SJSA1 (cell line): ENCODE data around the gene MMAB. TPM values are rescaled to one million over a fixed set of nuclear protein-coding genes. Genes with fewer than 3 reads are reported as not detected.

Source experiments
- DNase-seq, 2 experiments: peaks; one replicate each; pipeline ENCODE4 v3.0.0-alpha.2; 2015 to 2020; ENCODE audit warnings: low spot score in 2 of 2, low read depth in 1 of 2
- H3K27ac ChIP-seq: fragments of 250-450 bp; sonication (Bioruptor Pico); 2 replicates; pipeline ENCODE4 v1.5.1; 2020; ENCODE audit warnings: mild to moderate bottlenecking, moderate library complexity
- H3K27me3 ChIP-seq: fragments of 250-450 bp; sonication (Bioruptor Pico); replicated peaks from 2 replicates; pipeline ENCODE4 v1.5.1; 2020; ENCODE audit warnings: mild to moderate bottlenecking, moderate library complexity
- H3K36me3 ChIP-seq: fragments of 250-450 bp; sonication (Bioruptor Pico); 2 replicates; pipeline ENCODE4 v1.5.1; 2020; ENCODE audit warnings: mild to moderate bottlenecking
- H3K4me1 ChIP-seq: fragments of 250-450 bp; sonication (Bioruptor Pico); replicated peaks from 2 replicates; pipeline ENCODE4 v1.6.1; 2021; ENCODE audit warnings: mild to moderate bottlenecking
- H3K4me3 ChIP-seq: fragments of 250-450 bp; sonication (Bioruptor Pico); 2 replicates; pipeline ENCODE4 v1.5.1; 2020; ENCODE audit warnings: mild to moderate bottlenecking
- H3K9me3 ChIP-seq: fragments of 250-450 bp; sonication (Bioruptor Pico); replicated peaks from 2 replicates; pipeline ENCODE4 v1.5.1; 2020; ENCODE audit warnings: mild to moderate bottlenecking
- total RNA-seq: library from RNA; depleted of rRNA; stranded (reverse); fragments of >200 nt; shearing (Covaris generic); gene quantifications from 2 replicates; pipeline ENCODE4 v1.2.3, GENCODE V29; 2014

Gene MMAB
- total RNA-seq, 1 experiment from 2014 or later = 33.3 TPM

DNA sequence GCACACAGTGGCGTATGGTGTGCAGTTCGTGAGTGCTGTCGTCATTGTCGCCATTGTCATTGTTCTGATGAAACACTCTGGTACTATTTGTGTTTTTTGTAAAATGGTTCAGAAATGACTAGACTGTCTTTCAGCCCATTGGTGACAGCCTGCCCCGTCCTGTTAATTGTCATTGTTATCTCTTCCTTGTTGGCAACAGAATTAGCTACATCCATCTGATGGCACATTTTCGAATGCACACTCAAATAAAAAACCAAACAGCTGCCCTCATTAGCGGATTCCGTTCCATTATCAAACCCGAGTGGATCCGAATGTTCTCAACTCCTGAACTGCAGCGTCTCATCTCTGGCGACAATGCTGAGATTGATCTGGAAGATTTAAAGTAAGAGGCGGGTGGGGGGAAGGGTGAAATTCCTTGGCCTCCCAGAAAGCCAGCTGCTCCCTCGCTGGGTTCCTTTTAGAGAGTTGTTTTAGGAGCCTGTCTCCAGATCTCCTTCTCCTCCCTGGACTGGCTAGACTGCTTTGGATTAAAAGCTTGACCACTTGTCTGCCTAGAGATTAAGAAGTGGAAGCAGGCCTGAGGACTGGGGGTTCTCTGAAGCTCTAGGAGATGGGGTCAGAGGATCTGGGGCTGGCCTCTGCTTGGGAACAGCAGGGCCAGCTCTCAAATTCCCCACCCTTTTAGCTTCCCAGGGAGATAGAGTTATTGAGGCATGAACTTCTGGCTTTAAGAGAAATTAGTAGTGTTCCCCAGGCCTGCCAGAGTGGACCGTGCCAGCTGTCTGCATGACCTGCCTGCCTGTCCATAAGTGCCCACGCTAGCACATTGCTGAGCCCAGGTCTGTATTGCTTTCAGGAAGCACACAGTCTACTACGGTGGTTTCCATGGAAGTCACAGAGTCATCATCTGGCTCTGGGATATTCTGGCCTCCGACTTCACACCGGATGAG lies 43.3 kb downstream of the MMAB start:
- Histone ChIP-seq H3K27ac (no peak overlapping the region), H3K27me3 (no peaks in the 10 kb centered on the region), H3K4me3 (no peak overlapping the region), H3K36me3 (peaks cover 34% of the 10 kb centered on the region), H3K4me1 (peaks cover 5% of the 10 kb centered on the region), H3K9me3 (no peaks in the 10 kb centered on the region)
- no peak for DNase-seq

DNA sequence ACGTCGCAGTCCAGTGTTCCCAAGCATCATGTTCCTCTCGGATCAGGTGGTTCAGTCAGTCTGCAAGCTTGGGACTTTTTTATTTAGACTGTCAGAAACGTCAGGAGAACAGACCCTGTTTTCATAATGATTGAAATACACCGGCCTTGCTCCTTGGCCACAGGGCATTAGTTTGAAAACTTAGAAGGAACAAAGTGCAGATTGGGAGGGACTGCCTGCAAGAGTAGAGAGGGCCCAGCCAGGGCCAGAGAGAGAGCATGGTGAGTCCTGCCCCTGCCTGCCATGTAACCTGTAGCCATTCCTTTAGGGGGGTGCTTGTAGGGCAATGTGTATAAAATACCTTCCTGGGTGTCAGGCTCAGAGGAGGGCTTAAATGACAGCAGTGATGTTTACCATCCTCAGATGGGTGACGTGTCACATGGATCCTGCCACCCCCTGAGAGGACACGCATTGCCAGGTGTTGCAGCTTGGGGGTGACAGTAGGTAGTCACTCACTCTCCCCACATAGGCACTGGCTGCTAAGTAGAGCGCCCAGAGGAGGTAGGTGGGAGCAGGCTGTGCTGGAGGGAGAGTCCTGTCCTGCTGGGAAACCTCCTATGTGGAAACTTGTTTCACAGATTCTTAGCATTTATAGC lies 45.7 kb downstream of the MMAB start:
- H3K27me3 ChIP-seq = no peaks in the 10 kb centered on the region
- DNase-seq = no peak

GRCh38 chr12:109525279-109525585 lies 48.1 kb downstream of the MMAB start:
- peaks cover under 1% of the 10 kb centered on the region; the same call in 1 of the 2 replicates for H3K4me1 ChIP-seq
- H3K4me3 ChIP-seq = no peak overlapping the region
- no peaks in the 10 kb centered on the region for H3K9me3 ChIP-seq
- no peak overlapping the region for H3K27ac ChIP-seq
- H3K27me3 ChIP-seq = no peaks in the 10 kb centered on the region
- DNase-seq = no peak
- peaks cover 56% of the 10 kb centered on the region for H3K36me3 ChIP-seq

More for the DNA sequence above, 45.7 kb downstream of the MMAB start:
- H3K27ac ChIP-seq = no peak overlapping the region
- H3K4me3 ChIP-seq = no peak overlapping the region
- no peaks in the 10 kb centered on the region for H3K9me3 ChIP-seq
- peaks cover 43% of the 10 kb centered on the region for H3K36me3 ChIP-seq
- H3K4me1 ChIP-seq = peaks cover 5% of the 10 kb centered on the region

DNA sequence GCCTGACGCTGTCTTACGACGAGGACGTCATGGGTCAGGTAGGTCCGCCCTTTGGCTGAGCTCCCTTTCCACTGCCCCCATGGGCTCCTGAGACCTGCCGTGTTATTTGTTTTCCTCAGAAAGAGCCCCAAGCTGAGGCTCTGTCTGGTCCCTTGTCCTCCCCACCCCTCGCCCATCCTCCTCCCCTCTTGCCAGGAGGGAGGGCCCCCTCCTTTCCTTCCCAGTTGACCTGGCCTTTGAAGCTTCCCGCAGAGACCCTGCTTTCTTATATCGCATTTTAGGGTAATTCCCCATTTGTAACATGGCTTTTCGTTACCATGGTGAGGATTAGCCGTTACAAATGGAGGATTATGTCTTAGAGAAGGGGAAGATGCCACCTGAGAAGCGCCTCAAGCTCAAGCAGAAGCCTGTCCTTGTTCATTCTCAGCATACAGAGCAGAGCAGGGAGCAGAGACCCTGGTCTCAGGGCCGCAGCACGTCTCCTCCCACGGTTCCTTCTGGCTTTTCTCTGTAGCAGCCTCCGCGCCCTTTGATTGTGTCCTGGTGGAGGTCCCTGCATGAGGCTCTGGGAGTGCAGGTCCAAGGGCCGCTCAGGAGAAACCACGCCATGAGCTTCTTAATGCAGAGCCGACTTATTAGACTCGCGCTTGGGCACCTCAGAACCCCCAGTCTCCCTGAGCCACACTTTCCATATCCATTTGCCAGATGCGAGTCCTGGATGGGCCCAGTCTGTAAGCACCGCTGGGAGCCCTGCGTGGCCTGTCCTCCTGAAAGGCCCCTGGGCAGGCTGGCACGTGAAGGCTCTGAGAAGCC lies 48.6 kb downstream of the MMAB start:
- Histone ChIP-seq H3K4me1 (peaks cover 6% of the 10 kb centered on the region), H3K4me3 (no peak overlapping the region), H3K36me3 (peaks cover 58% of the 10 kb centered on the region), H3K9me3 (no peaks in the 10 kb centered on the region), H3K27ac (no peak overlapping the region), H3K27me3 (no peaks in the 10 kb centered on the region)
- DNase-seq = no peak

GRCh38 chr12:109523504-109523903 lies 49.8 kb downstream of the MMAB start:
- no peak for DNase-seq
- Histone ChIP-seq H3K4me3 (no peak overlapping the region), H3K27ac (no peak overlapping the region), H3K36me3 (peaks cover 68% of the 10 kb centered on the region), H3K9me3 (no peaks in the 10 kb centered on the region), H3K27me3 (no peaks in the 10 kb centered on the region), H3K4me1 (peaks cover 18% of the 10 kb centered on the region)

GRCh38 chr12:109523071-109523470 lies 50.2 kb downstream of the MMAB start:
- H3K36me3 ChIP-seq = peaks cover 73% of the 10 kb centered on the region
- H3K4me3 ChIP-seq = no peak overlapping the region
- DNase-seq = no peak
- H3K27ac ChIP-seq = no peak overlapping the region
- H3K4me1 ChIP-seq = peaks cover 22% of the 10 kb centered on the region
- H3K9me3 ChIP-seq = no peaks in the 10 kb centered on the region
- H3K27me3 ChIP-seq = no peaks in the 10 kb centered on the region

- Histone ChIP-seq H3K4me1 (peaks cover 22% of the 10 kb centered on the region), H3K36me3 (peaks cover 78% of the 10 kb centered on the region), H3K9me3 (no peaks in the 10 kb centered on the region), H3K4me3 (no peak overlapping the region), H3K27ac (no peak overlapping the region), H3K27me3 (no peaks in the 10 kb centered on the region)
- DNase-seq = no peak
Observed at GRCh38 chr12:109521831-109522230, 51.5 kb downstream of the MMAB start.

GRCh38 chr12:109519787-109520186 lies 53.5 kb downstream of the MMAB start:
- DNase-seq = no peak
- Histone ChIP-seq H3K36me3 (peaks cover 85% of the 10 kb centered on the region), H3K27ac (peak overlapping the region; percentile 85), H3K9me3 (no peaks in the 10 kb centered on the region), H3K4me1 (peaks cover 22% of the 10 kb centered on the region), H3K27me3 (no peaks in the 10 kb centered on the region), H3K4me3 (no peak overlapping the region)

GRCh38 chr12:109518820-109519665 lies 54.3 kb downstream of the MMAB start:
- peaks cover 83% of the 10 kb centered on the region for H3K36me3 ChIP-seq
- H3K27me3 ChIP-seq = no peaks in the 10 kb centered on the region
- peaks cover 22% of the 10 kb centered on the region for H3K4me1 ChIP-seq
- peak; percentile 66 to 75 for DNase-seq
- peak overlapping the region; percentile 85 for H3K27ac ChIP-seq
- no peaks in the 10 kb centered on the region for H3K9me3 ChIP-seq
- H3K4me3 ChIP-seq = no peak overlapping the region

GRCh38 chr12:109517619-109518018 lies 55.7 kb downstream of the MMAB start:
- Histone ChIP-seq H3K27ac (no peak overlapping the region), H3K4me3 (no peak overlapping the region), H3K4me1 (peaks cover 22% of the 10 kb centered on the region), H3K9me3 (no peaks in the 10 kb centered on the region), H3K27me3 (no peaks in the 10 kb centered on the region), H3K36me3 (peaks cover 80% of the 10 kb centered on the region)
- DNase-seq = no peak

DNA sequence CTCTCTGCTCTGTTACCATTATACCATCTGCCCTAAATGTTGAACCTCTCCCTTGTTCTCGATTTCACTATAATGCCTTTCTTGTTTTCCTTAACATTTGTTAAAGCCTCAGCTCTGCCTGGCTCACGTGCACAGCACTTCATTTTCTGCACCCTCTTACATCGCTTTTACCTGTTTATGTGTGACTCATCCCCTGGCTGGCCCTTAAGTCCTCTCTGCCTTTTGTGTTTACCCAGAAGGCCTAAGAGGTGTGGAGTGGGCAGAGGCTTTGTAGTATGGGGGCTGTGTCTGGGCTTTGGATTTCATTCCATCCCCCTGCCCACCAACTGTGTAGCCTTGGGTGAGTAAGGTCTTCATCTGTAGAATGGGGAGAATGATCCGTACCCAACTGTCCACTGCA lies 59.3 kb downstream of the MMAB start:
- no peak overlapping the region for H3K27ac ChIP-seq
- H3K36me3 ChIP-seq = peaks cover 79% of the 10 kb centered on the region
- no peak overlapping the region for H3K4me3 ChIP-seq
- H3K27me3 ChIP-seq = no peaks in the 10 kb centered on the region
- H3K4me1 ChIP-seq = peaks cover 8% of the 10 kb centered on the region
- no peaks in the 10 kb centered on the region for H3K9me3 ChIP-seq
- DNase-seq = no peak

GRCh38 chr12:109513051-109513450 lies 60.3 kb downstream of the MMAB start:
- DNase-seq = no peak
- Histone ChIP-seq H3K27me3 (no peaks in the 10 kb centered on the region), H3K27ac (no peak overlapping the region), H3K36me3 (peaks cover 78% of the 10 kb centered on the region), H3K4me1 (no peaks in the 10 kb centered on the region), H3K9me3 (no peaks in the 10 kb centered on the region), H3K4me3 (no peak overlapping the region)

GRCh38 chr12:109512608-109513007 lies 60.7 kb downstream of the MMAB start:
- no peak overlapping the region for H3K27ac ChIP-seq
- H3K4me1 ChIP-seq = no peaks in the 10 kb centered on the region
- no peaks in the 10 kb centered on the region for H3K9me3 ChIP-seq
- peaks cover 78% of the 10 kb centered on the region for H3K36me3 ChIP-seq
- H3K4me3 ChIP-seq = no peak overlapping the region
- DNase-seq = no peak
- no peaks in the 10 kb centered on the region for H3K27me3 ChIP-seq
